ENCODE measurements around the gene RABGAP1L. TPM values are rescaled to one million over a fixed set of nuclear protein-coding genes. Genes with fewer than 3 reads are reported as not detected.
A peak's percentile ranks its signal among the peaks of the same experiment; 100 is the strongest.
"Not testable (repeated sequence)": the region's sequence is repeated elsewhere in the genome, so short reads cannot be mapped to it uniquely, and the experiment has no call there.

The RABGAP1L gene
- total RNA-seq, 1 donor from 2014 or later = 54.4 TPM

DNA sequence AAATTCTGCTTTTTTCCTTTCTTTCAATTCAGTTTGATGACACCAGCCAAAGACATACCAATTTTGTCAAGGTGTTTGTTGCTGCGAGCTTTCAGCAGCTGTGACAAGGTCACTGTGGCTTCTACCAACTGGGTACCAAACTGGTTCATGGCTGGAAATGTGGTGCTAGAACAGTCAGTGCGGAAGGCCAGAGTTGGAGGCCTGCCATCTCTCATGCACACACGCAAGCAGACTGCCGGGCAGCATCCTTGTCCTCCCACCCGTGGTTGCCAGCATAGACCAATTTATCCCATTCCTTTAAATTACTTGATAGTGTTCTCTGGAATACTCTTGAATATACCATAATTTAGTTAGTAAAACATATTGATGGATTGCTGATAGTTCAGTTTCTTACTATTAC lies 208.6 kb downstream of the RABGAP1L start:
- no peak for DNase-seq

DNA sequence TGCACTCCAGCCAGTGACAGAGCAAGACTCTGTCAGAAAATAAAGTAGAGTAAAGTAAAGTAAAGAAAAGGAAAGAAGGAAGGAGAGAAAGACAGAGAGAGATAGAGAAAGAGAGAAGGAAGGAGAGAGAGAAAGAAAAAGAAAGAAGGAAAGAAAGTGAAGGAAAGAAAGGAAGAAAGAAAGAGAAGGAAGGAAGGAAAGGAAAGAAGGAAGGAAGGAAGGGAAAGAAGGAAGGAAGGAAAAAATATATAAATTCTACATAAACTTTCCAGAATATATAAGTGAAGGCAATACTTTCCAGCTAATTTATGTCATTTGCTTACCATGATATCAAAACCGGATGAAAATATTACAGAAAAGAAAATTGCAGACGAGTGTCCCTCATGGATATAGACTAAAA lies 216.7 kb downstream of the RABGAP1L start:
- no peak for DNase-seq

DNA sequence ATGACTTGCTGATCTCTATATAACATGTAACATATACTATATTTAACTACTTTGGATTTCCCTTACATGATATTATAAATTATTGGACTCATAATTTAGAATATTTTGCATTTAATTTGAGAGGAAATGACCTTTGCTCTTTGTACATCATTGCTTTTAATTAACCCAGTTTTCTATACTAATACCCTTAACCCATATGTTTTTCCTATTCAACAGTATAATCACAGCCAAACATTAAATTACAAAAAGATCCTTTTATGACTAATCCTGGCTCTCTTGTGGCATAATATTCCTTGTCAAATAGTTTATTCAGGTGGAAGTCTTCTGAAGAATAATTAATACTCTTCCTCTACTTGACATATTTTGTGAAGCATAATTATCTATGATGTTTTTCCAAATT lies 232.4 kb downstream of the RABGAP1L start:
- DNase-seq = no peak

DNA sequence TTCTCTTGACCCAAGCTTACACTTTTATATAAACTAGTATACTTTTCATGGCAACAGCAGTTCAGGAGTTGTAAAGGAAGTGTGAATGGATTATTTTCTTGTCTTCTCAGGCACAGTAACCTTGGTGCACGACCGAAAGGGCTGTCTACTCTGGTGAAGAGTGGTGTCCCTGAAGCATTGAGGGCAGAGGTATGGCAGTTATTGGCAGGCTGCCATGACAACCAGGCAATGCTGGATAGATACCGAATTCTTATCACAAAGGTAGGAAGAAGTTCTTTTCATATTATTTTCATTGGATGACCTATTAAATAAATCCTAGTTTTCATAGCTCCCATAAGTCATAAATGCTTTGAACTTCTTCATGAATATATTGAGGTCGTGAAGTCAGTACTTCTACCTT lies 234.6 kb downstream of the RABGAP1L start:
- no peak for DNase-seq

DNA sequence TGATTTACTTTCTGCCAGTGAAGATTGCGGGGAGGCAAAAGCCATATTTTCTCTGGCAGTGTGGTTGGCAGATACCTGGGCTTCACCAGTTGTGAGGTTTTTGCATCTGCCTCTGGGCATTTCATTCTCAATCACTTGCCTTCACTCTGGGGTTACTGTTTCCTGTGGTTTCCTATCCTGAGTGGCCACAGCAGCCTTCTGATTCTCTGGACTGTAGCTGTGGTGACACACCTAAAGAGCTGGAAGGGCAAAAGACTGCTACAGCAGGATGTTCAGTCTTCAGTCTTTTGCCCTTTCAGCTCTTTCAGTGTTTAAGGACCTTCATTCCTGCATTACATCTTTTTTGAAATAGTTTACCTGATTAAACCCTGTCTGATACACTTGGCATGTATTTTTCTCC lies 237.9 kb downstream of the RABGAP1L start:
- no peak for DNase-seq

DNA sequence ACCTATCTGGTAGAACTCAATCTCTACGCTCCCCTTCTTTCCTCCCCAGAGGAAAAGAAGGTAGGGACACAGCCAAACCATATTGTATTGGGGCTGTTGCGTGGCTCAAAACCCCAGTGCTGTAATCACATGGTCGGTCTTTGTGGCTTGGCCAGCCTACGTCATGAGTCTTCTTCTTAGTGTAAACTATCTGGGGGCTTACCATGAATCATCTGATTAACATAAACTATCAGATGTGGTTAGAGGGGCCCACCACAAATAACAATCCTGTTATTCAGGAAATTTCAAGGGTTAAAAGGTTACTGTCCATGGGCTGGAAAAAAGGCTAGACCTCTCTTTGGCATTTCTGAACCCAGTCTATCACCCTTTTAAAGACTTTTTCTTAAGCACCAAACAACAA lies 238.9 kb downstream of the RABGAP1L start:
- DNase-seq = no peak

DNA sequence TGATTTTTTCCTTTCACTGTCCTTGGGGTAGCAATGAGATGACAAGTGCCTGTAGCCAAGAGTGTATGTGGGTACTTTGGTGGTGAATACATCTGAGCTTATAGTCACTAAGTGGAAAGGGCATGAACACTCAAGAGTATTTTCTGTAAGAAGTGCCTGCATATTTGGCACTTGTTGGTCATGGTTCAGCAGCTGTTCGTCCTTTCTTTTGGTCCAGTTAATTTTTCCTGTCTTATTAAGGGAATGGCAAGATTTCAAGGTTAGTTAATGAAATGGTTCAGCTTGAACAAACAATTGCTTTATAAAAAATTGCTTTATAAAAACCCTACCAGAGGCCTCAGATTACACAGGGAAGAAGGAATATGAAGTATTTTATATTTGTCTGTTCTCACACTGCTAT lies 239.9 kb downstream of the RABGAP1L start:
- DNase-seq = no peak

DNA sequence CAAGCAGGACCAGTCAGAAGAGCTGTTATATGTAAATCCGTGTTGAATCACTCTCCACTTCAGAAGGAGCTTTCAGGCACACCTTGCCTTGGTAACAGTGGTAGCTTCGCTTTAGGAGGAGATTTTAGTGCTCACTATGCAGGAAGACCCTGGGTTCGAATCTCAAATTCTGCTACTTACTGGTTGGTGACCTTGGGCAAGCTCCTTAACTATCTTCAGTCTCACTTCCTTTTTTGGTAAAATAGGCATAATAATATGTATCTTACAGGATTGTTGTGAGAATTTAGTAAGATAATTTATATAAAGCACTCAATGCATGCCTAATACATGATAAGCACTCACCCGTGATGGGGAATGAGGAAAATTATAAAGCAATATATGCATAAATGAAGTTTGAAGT lies 241.8 kb downstream of the RABGAP1L start:
- DNase-seq = no peak

DNA sequence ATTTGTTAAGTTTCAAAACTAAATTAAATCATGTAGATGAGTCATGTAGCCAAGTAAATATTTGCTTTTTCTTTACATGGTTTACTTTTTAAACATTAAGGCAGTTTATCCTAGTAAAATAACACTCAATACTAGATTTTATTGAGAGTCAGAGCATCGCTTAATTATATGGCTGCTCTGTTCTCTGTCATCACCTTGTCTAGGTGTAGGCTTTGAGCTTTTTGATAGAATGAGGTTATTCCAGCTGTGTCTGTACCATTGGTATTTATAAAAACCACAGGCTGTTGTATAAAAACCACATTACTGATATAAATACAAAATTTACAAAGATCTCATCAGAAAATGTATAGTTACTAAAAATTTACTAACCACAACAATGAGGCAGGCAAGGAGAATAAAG lies 245.9 kb downstream of the RABGAP1L start:
- no peak for DNase-seq

DNA sequence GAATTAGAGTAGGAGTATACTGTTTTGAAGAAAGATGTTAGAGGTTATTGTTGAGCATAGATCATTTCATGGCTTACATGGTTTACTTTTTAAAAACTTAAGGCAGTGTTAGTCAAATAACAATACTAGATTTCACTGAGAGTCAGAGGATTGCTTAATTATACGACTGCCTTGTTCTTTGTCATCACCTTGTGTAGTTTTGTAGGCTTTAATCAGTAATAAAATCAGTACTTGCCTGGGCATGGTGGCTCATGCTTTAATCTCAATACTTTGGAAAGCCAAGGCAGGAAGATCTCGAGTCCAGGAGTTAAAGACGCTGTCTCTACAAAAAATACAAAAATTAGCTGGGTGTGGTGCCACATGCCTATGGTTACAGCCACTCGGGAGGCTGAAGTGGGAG lies 247.1 kb downstream of the RABGAP1L start:
- no peak for DNase-seq

DNA sequence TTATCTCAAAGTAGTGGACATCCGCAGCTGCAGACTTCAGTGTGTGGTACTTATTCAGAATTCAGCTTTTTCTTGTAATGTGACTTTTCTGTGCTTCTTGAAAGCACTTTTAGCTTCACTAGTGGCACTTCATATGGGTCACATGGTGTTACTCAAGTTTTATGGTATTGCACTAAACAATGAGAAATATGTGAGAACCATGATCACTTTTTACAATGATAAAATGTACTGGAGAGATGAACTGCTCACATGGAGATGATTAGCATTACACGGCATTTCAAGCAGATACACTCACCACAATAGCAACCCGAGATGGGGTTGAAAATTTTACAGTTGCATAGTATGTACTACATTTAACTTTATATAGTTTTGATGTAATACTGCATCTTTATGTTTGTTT lies 248.3 kb downstream of the RABGAP1L start:
- DNase-seq = peak; percentile 17

DNA sequence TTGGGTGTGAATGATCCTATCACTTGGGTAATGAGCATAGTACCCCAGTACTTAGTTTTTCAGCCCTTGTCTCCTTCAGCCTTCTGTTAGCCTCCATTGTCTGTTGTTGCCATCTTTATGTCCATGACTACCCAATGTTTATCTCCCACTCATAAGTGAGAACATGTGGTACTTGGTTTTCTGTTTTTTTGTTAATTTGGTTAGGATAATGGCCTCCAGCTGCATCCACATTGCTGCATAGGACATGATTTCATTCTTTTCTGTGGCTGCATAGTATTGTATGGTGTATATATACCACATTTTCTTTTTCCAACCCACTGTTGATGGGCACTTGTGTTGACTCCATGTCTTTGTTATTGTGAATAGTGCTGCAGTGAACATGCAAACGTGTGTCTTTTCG lies 248.8 kb downstream of the RABGAP1L start:
- DNase-seq = peak; percentile 34

DNA sequence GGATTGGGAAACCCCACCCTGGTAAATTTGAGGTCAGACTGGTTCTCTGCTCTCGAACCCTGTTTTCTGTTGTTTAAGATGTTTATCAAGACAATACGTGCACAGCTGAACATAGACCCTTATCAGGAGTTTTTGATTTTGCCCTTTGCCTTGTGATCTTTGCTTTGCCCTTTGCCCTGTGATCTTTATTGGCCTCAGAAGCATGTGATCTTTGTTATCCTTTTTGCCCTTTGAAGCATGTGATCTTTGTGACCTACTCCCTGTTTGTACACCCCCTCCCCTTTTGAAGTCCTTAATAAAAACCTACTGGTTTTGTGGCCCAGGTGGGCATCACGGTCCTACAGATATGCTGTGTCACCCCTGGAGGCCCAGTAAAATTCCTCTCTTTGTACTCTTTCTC lies 250.5 kb downstream of the RABGAP1L start:
- not testable (repeated sequence) for DNase-seq

DNA sequence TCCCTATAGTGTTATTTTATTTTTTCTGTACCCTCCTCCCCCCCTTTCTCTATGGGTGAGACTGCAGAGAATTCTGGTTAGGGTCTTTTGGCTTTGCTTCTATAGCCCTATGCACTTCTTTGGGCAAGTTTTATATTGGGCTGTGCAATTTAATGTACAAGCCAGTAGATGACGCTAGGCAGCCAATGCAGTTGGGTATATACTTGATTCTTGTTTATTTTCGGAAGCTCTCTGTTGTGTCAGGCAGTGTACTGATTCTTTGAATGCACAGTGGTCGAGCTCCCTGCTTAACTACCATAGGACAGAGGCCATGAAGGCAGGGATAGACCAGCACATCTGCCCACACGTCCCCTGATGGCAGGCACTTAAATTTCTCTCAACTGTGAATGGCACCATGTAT lies 254.3 kb downstream of the RABGAP1L start:
- DNase-seq = no peak

DNA sequence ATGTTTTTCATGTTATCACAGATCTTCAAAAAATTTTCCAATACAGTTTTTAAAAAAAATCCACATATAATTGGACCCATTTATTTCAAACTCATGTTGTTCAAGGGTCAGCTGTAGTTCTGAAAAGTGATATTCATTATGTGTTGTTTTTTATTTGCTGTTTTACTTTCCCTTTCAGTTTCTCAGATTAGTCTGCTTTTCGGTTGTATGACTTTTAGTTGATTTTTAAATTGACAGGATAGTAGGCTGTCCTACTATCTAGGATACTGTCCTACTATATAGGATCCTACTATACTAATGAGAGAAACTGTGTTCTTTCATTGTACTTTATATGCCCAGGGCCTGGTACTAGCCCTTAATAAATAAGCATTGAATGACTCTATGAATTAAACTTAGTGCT lies 254.9 kb downstream of the RABGAP1L start:
- no peak for DNase-seq

DNA sequence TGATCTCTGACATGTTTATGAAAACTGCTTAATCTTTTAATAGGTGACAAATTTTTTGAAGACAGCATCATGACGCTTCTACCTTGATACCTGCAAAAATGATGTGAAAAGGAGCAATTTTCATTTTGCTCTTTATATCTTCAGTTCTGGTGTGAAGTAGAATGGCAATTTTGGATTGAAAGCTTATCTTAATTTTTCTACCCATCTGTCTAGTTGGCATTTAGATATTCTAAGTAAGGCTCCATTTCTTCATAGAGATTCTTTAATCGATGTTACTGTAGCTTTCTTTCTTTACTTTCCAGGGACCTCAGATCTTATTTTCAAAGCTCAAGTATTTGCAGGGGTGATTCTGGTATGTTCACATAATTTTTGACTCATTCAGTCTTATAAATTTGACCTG lies 256.2 kb downstream of the RABGAP1L start:
- no peak for DNase-seq

DNA sequence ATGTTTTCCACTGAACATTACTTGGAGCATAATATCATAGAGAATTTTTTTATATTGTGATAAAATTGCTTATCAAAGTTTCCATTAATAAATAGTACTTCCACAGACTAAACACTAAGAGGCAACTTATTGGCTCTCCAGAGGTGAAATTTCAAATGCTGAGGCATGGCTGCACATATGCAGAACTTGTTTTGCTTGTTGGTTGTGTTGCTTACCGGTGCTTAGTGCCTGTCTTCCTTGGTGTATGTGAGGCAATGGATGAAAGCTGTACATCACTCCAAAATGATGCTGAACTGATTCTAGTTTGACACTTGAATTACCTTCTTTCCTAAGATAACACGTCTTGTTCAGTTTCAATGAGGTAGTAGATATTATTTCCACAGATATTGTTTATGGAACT lies 258.6 kb downstream of the RABGAP1L start:
- DNase-seq = no peak

DNA sequence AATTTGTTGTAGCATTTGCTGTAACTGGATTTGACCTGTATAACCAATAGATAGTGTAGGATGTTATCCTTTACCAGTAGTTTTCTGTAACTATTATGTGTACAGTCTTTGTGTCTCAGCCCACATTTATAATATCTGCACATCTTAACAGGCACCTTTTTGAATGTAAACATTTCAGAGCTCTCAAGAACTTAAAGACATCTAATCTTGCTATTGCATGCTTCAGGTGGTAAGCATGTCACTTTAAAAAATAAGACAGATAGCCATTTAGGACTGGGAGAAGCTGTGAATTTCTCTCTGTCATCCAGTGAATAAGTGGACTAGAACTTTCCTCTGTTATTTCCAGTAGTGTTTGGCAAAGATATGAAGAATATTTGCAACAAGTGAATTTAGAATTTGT lies 265.8 kb downstream of the RABGAP1L start:
- no peak for DNase-seq

DNA sequence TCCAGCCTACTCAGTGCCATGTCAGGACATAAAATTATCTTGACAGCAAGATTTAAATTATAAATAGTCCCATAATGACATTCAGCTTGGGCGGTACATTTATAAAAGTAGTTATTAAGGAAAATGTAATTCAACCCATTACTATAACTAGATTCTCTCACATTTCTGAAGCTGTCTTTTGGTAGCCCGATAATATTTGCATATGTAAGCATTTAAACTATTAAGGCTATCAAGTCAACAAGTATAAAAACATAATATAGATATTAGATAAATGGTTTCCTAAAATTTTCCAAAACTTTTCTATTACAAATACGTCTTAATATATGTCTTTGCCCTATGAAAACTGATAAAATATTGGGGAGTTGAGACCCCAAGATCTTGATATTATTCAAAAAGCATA lies 266.8 kb downstream of the RABGAP1L start:
- DNase-seq = no peak

DNA sequence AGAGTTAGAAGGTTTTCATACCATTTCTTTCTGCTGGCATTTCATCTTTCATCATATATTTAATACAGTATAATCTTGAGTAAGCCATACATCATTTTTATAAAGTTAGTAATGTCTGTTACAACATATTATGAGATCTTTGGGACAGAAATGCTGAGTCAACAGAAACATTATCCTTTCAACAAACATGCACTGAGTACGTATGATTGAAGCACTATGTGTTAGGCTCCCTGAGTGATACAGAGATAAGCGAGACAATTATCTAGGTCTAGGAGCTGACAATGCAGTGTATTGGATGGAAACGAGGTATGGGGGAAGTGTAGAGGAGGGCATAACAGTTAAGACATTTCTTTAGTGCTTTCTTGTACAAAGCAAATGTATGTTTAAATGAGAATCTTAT lies 268.7 kb downstream of the RABGAP1L start:
- no peak for DNase-seq

DNA sequence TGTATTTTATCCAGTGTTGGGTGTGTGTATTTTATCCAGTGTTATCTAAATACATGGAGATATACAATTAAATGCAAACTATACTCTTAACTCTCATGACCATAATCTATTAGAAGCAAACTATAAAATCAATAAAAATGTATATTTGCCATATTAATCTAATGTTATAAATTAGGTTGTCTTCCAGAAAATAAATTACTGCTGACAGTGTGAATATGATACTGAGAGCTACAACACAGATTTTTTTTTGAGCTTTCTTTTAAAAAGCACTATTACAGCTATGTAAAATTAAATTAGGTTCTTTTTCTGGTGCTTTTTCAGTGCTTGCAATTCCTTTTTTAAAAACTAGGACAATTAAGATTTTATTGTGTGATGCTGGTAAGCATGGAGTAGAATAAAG lies 269.4 kb downstream of the RABGAP1L start:
- no peak for DNase-seq

DNA sequence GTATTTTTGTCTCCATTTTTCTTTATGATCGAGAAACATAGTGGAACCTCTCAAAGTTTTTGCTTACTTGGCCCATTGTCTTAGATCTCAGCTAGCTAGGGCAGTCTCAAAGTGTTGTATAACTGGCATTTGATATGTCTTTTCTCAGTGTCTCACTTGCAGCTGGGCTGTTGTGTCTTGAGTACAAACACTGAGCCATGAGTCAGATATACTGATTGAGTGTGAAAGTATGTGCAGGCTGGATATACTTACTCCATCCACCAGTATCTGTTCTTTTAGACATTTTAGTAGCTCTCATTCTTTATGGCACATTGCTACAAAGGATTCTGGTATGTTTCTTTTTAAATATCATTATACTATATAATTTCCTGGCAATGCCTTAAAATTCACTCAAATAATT lies 274.1 kb downstream of the RABGAP1L start:
- no peak for DNase-seq

DNA sequence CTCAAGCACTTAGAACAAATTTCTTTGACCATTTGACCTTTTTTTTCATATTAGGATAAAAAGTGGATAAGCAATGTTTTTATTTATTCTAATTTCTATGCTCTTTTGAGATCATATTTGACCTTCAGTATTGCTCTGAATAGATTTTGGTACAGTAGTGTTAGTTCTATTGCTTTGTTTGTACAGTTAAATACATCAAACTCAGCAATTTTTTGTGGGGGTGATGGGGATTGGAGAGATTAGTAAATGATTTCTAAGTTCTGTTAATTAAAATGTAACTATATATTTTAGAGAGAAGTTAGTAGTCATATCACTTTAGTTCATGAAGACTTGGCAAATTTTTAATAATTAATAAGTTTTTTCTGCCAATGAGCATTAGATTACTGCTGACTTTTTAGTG lies 286.0 kb downstream of the RABGAP1L start:
- DNase-seq = no peak

DNA sequence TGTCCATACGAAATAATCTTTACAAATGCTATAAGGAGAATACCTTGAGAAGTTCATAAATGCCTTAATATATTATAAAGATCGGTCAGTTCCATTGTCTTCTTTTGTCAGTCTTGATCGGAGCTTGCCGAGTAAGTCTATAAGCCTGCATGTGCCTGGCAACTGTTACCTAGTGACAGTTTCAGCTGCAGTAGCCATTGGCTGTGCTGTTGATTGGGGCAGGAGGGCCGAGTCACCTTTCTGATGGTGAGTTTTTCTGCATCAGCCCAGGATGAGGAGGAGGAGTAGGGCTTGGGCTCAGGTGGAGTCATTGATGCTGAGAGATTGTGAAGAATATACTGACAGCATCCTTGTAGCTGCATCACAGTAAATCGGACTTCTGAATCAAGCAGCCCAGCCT lies 286.5 kb downstream of the RABGAP1L start:
- no peak for DNase-seq

DNA sequence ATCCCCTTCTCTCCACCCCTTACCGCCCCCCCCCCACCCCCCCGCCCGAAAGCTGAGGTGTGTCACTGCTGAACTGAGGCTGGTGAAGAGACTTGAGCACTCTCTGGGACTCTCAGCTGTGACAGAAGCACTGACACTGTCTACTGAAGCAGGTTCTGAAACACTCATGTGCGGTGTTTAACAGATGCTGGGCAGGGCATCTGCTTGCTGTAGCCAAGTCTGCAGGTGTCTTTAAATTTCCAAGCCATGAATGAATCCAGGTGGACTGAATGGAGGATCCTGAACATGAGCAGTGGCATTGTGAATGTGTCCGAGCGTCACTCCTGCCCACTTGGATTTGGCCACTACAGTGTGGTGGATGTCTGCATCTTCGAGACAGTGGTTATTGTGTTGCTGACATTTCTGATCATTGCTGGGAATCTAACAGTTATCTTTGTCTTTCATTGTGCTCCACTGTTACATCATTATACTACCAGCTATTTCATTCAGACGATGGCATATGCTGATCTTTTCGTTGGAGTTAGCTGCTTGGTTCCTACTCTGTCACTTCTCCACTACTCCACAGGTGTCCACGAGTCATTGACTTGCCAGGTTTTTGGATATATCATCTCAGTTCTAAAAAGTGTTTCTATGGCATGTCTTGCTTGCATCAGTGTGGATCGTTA lies 288.7 kb downstream of the RABGAP1L start, which contains the start of gene GPR52:
GPR52 (plus strand) TSS at position 99 of the 665 bp plus-strand sequence; CDS start at position 247, 148 bp downstream.
- no peak for DNase-seq

Data from skin of body (tissue), 2 donors.